HS-27A (cell line): ENCODE data around the gene TCN2.
"Not testable (repeated sequence)": the region's sequence is repeated elsewhere in the genome, so short reads cannot be mapped to it uniquely, and the experiment has no call there.

Experiments
- DNase-seq: peaks from one replicate; pipeline ENCODE4 v3.0.0-alpha.2; 2012; ENCODE audit warnings: low read depth, missing footprints

The TCN2 gene

GRCh38 chr22:30647536-30647935 is 40.6 kb downstream of the TCN2 start:
- no peak for DNase-seq

DNA sequence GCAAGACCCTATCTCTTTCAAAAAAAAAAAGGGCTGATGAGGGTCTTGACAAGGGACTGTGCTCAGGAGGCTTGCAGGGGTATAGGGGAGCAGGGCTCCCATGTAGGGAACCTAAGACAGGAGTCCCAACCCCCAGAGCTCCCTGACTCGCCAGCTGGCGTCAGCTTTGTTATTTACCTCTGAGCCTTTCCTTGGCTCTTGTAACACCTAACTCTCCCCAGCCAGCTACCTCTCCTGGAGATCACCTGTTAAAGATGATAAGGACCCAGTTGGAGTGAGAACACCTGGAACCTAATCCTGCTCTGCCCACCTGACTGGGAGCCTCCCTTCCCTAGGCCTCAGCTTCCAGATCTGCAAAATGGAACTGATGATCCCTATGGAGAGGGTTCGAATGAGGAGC is 41.9 kb downstream of the TCN2 start:
- no peak for DNase-seq

GRCh38 chr22:30649430-30650007 is 42.5 kb downstream of the TCN2 start:
- DNase-seq: peak; percentile 77

- DNase-seq: no peak
Measured at GRCh38 chr22:30650508-30651116, 43.6 kb downstream of the TCN2 start.

DNA sequence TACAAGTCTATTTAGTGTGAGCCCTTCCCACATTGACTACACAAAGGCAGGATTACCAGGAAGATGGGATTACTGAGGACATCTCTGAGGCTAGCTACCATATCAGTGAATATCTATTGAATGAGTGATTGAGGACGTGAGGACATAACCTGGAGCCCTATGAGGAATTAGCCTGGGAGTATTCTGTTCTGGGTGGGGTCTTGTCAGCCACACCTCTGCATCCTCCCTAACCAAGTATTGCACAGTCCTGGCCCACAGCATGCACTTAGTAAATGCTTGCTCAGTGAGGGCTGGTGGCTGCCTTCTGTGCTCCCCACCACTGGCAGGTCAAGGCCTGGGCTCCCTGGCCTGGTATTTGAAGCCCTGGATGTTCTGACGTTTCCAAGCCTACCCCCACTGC is 45.9 kb downstream of the TCN2 start:
- no peak for DNase-seq

- no peak for DNase-seq
Measured at GRCh38 chr22:30654361-30654760, 47.4 kb downstream of the TCN2 start.

DNA sequence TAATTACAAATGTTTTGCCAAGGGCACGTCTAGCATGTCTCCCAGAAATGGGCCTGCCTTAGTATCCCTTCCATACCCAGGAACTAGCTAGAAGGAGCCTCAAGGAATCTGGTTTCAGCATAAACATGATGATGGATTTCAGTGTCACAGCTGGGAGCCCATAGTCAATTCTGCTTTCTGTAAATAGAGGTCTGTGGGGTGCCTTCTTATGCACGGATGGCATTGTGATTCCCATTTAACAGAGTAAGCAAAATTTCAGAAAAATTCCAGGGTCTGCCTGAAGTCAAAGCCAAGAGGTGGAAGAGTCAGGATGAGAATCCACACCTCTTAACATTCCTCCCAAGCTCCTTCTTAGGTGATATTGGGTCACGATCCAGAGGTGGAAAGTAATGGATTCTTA is 48.6 kb downstream of the TCN2 start:
- DNase-seq: no peak

- no peak for DNase-seq
Measured at GRCh38 chr22:30662040-30662439, 55.1 kb downstream of the TCN2 start.

GRCh38 chr22:30664798-30665197 is 57.8 kb downstream of the TCN2 start:
- no peak for DNase-seq

DNA sequence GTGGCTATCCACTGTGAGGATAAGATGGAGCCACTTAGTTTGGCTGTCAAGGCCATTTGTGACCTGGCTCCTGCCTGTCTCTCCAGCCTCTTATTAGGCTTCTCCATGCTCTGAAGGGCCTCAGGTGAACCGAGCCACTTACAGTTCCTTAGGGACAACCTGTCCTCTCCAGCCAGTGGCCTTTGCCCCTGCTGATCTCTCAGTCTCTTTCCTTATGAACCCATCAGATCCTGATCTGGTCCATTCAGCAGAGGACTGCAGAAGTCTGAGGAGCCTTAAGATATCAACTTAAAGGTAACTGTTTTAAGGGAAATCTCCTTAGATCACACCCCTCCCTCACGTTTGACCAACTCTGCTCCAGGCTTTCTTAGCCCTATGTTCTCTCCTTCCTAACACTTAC is 58.3 kb downstream of the TCN2 start:
- DNase-seq: no peak

GRCh38 chr22:30665786-30666185 is 58.8 kb downstream of the TCN2 start:
- DNase-seq: no peak

DNA sequence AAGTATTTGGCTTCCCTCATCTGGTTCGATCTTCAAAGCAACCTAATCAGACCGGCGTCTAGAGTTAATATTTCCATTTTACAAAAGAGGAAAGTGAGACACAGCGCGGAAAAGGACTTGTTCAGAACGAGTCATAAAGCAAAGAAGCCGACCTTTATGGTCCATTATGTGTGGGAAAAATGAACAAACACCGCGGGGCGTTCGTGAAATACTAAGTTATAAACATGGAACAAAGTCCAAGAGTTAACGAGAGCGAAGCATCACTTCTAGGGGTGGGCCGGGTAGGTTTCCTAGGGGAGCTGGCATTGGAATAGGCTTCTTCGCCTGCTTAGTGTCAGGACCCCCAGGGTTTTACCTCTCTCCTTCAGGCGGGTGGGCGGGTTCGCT is 60.1 kb downstream of the TCN2 start:
- no peak for DNase-seq

- peak; percentile 69 for DNase-seq
Measured at GRCh38 chr22:30667494-30668385, 60.8 kb downstream of the TCN2 start, which contains the start of gene DUSP18. Gene DUSP18 (minus strand): TSS chr22:30667875. CDS start chr22:30664003, 3,872 bp downstream.

GRCh38 chr22:30668386-30668710 is 61.4 kb downstream of the TCN2 start:
- DNase-seq: no peak

GRCh38 chr22:30671071-30671470 is 64.1 kb downstream of the TCN2 start:
- DNase-seq: no peak

DNA sequence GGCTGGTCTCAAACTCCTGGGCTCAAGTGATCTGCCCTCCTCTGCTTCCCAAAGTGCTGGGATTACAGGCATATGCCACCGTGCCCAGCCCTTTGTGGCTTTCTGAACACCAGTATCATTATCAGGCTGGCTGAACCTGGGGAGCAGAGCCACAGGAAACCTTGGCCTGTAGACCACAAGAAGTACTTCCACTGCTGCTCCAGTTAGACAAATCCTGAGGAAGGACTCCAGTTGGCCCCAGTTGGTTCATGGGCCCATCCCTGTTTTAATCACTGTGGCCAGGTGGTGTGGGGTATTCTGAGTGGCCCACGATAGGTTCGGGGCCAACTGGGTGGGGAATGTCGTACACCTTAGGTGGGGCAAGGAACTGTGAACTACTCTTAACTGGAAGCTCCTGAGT is 66.2 kb downstream of the TCN2 start:
- no peak for DNase-seq

DNA sequence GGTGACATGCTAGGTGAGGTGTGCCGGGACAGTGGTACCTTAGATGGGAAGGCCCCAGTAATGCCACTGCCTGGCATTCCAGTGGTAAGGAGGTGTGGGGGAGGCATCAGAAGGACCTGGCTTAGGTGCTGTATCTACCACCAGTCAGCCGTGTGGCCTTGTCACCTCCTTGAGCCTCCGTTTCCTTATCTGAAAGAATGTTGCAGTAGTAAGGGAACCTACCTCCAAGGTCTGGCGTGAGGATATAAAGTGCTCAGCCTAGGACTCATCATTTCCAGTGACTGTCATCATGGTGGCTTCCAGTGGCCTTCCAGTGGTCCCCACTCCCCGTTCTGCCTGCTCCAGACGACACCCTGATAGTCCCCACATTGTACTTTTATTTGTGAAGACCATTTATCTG is 67.5 kb downstream of the TCN2 start:
- no peak for DNase-seq

DNA sequence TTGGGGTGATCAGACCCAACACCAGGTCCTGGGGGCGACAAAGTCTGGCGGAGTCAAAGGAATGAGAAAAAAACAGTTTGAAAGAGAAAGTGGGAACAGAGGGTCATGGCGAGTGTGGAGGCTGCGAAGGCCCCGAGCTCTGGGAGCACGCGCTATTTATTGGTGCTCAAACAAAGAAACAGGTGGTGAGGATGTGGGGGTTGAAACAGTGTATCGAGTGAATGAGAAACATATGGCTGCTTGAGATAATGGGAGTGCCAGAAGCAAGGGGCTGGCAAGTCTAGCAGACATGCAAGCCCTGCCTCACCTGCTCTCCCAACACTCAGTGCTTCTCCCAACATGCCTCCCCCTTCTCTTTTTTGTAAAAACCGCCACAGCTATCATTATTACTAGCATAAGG is 68.5 kb downstream of the TCN2 start:
- no peak for DNase-seq

GRCh38 chr22:30676565-30676964 is 69.6 kb downstream of the TCN2 start:
- DNase-seq: not testable (repeated sequence)
